H9 (cell line): ENCODE data around the gene FOXP4. TPM values are rescaled to one million over a fixed set of nuclear protein-coding genes. Genes with fewer than 3 reads are reported as not detected.

ENCODE experiments used
- DNase-seq: peaks from one replicate; pipeline ENCODE4 v3.0.0-alpha.2; 2017
- H2AFZ ChIP-seq: one replicate; pipeline ENCODE4 v1.6.1; 2013; ENCODE audit warnings: mild to moderate bottlenecking, low read length, control low read depth, moderate library complexity
- H2AK5ac ChIP-seq: 2 replicates; pipeline ENCODE4 v1.6.1; 2013; ENCODE audit warnings: low read length, control low read depth, mixed read lengths; ENCODE audit not compliant: insufficient read length
- H2BK120ac ChIP-seq: one replicate; pipeline ENCODE4 v1.6.1; 2013; ENCODE audit warnings: low read depth, mild to moderate bottlenecking, low read length, control low read depth, inconsistent platforms; ENCODE audit not compliant: poor library complexity, severe bottlenecking
- H2BK12ac ChIP-seq: 2 replicates; pipeline ENCODE4 v1.6.1; 2013; ENCODE audit warnings: low read length, control low read depth, mixed read lengths, low read depth; ENCODE audit not compliant: insufficient read length
- H2BK15ac ChIP-seq: 2 replicates; pipeline ENCODE4 v1.6.1; 2013; ENCODE audit warnings: low read depth, low read length, control low read depth
- H2BK20ac ChIP-seq: one replicate; pipeline ENCODE4 v1.6.1; 2013; ENCODE audit warnings: low read depth, mild to moderate bottlenecking, low read length, control low read depth, inconsistent platforms; ENCODE audit not compliant: poor library complexity, severe bottlenecking
- H2BK5ac ChIP-seq: 2 replicates; pipeline ENCODE4 v1.6.1; 2013; ENCODE audit warnings: low read length, control low read depth, mixed read lengths; ENCODE audit not compliant: insufficient read length
- H3K14ac ChIP-seq: 2 replicates; pipeline ENCODE4 v1.6.1; 2013; ENCODE audit warnings: low read length, control low read depth; ENCODE audit not compliant: insufficient read depth
- H3K18ac ChIP-seq: 2 replicates; pipeline ENCODE4 v1.6.1; 2013; ENCODE audit warnings: low read depth, mild to moderate bottlenecking, mixed read lengths, low read length, control low read depth; ENCODE audit not compliant: insufficient read length
- H3K23ac ChIP-seq: 2 replicates; pipeline ENCODE4 v1.6.1; 2013; ENCODE audit warnings: low read length, control low read depth, mixed read lengths, low read depth; ENCODE audit not compliant: insufficient read length
- H3K23me2 ChIP-seq: 2 replicates; pipeline ENCODE4 v1.6.1; 2013; ENCODE audit warnings: low read depth, mild to moderate bottlenecking, mixed read lengths, low read length, control low read depth; ENCODE audit not compliant: insufficient read length, poor library complexity, severe bottlenecking
- H3K27ac ChIP-seq: 2 replicates; pipeline ENCODE4 v1.5.1; 2013; ENCODE audit warnings: low read length, control low read depth, mixed read lengths, low read depth; ENCODE audit not compliant: insufficient read length
- H3K27me3 ChIP-seq: 2 replicates; pipeline ENCODE4 v1.6.1; 2013; ENCODE audit warnings: low read length, control low read depth, inconsistent platforms; ENCODE audit not compliant: insufficient read depth
- H3K4ac ChIP-seq: 2 replicates; pipeline ENCODE4 v1.6.1; 2013; ENCODE audit warnings: low read depth, mild to moderate bottlenecking, control low read depth, inconsistent platforms, low read length, moderate library complexity
- H3K4me1 ChIP-seq: 2 replicates; pipeline ENCODE4 v1.6.1; 2013; ENCODE audit warnings: low read length, control low read depth, inconsistent platforms; ENCODE audit not compliant: insufficient read depth
- H3K4me2 ChIP-seq: 2 replicates; pipeline ENCODE4 v1.6.1; 2013; ENCODE audit warnings: low read length, control low read depth, mixed read lengths; ENCODE audit not compliant: insufficient read length, insufficient read depth
- H3K56ac ChIP-seq: 2 replicates; pipeline ENCODE4 v1.6.1; 2013; ENCODE audit warnings: low read depth, mild to moderate bottlenecking, mixed read lengths, low read length, control low read depth; ENCODE audit not compliant: insufficient read length
- H3K79me1 ChIP-seq: 2 replicates; pipeline ENCODE4 v1.6.1; 2013; ENCODE audit warnings: low read depth, mild to moderate bottlenecking, moderate library complexity, low read length, control low read depth, inconsistent platforms; ENCODE audit not compliant: insufficient read depth, poor library complexity, severe bottlenecking
- H3K79me2 ChIP-seq: 2 replicates; pipeline ENCODE4 v1.6.1; 2013; ENCODE audit warnings: low read length, control low read depth, inconsistent platforms; ENCODE audit not compliant: insufficient read depth
- H3K9ac ChIP-seq: 2 replicates; pipeline ENCODE4 v1.6.1; 2013; ENCODE audit warnings: low read length, control low read depth, mixed read lengths; ENCODE audit not compliant: insufficient read length; ENCODE audit errors: extremely low read depth
- H3K9me3 ChIP-seq: one replicate; pipeline ENCODE4 v1.6.1; 2013; ENCODE audit warnings: low read depth, low read length, inconsistent platforms; ENCODE audit not compliant: control insufficient read depth
- H3T11ph ChIP-seq: one replicate; pipeline ENCODE4 v1.6.1; 2013; ENCODE audit warnings: mild to moderate bottlenecking, low read length, control low read depth, inconsistent platforms
- H4K20me1 ChIP-seq: one replicate; pipeline ENCODE4 v1.6.1; 2013; ENCODE audit not compliant: control insufficient read depth, insufficient read length, insufficient read depth
- H4K5ac ChIP-seq: 2 replicates; pipeline ENCODE4 v1.6.1; 2013; ENCODE audit warnings: low read depth, mild to moderate bottlenecking, mixed read lengths, low read length, control low read depth; ENCODE audit not compliant: insufficient read length
- H4K8ac ChIP-seq: replicated peaks from 2 replicates; pipeline ENCODE4 v1.6.1; 2013; ENCODE audit warnings: low read length, control low read depth, mixed read lengths, low read depth; ENCODE audit not compliant: insufficient read length
- H4K91ac ChIP-seq: 2 replicates; pipeline ENCODE4 v1.6.1; 2013; ENCODE audit warnings: low read depth, mild to moderate bottlenecking, moderate library complexity, mixed read lengths, low read length, control low read depth; ENCODE audit not compliant: insufficient read length
- H3K27ac Mint-ChIP-seq, 3 experiments: 2 replicates in 2 of 3; 3 replicates in 1 of 3; pipeline ENCODE4 v1.8.0; 2020 to 2021; ENCODE audit warnings: mixed read lengths in 3 of 3, mild to moderate bottlenecking in 1 of 3, moderate library complexity in 1 of 3
- H3K27me3 Mint-ChIP-seq: 2 replicates; pipeline ENCODE4 v1.8.0; 2021; ENCODE audit warnings: low read depth, mild to moderate bottlenecking, moderate library complexity, mixed read lengths
- H3K36me3 Mint-ChIP-seq, 3 experiments: 2 replicates in 2 of 3; 3 replicates in 1 of 3; pipeline ENCODE4 v1.8.0; 2020 to 2021; ENCODE audit warnings: low read depth in 3 of 3, mixed read lengths in 3 of 3; ENCODE audit not compliant: insufficient read depth in 1 of 3
- H3K4me1 Mint-ChIP-seq, 2 experiments: 2 replicates each; pipeline ENCODE4 v1.8.0; 2020; ENCODE audit warnings: mixed read lengths in 2 of 2
- H3K4me3 Mint-ChIP-seq, 2 experiments: 2 replicates in 1 of 2; 3 replicates in 1 of 2; pipeline ENCODE4 v1.8.0; 2020 to 2021; ENCODE audit warnings: mild to moderate bottlenecking in 2 of 2, mixed read lengths in 2 of 2, moderate library complexity in 1 of 2
- H3K9me3 Mint-ChIP-seq, 2 experiments: 2 replicates in 1 of 2; 3 replicates in 1 of 2; pipeline ENCODE4 v1.8.0; 2020; ENCODE audit warnings: mild to moderate bottlenecking in 2 of 2, mixed read lengths in 2 of 2, moderate library complexity in 1 of 2
- CTCF ChIP-seq: fragments of 200-600 bp; sonication (generic); conservative IDR thresholded peaks from 3 replicates; pipeline ENCODE4 v1.8.0; 2021; ENCODE audit warnings: antibody characterized with exemption, mild to moderate bottlenecking
- WGBS: extraction: QIAGEN DNeasy Blood & Tissue Kit; methylation state at CpG from one replicate; pipeline ENCODE4 v1.1.7; 2013; ENCODE audit warnings: missing lambda C conversion rate, low lambda C conversion rate, mixed read lengths; ENCODE audit not compliant: insufficient read length; ENCODE audit errors: extremely low coverage; 5-methylcytosine and 5-hydroxymethylcytosine counted together
- total RNA-seq: library from RNA; stranded (reverse); gene quantifications from 2 replicates; pipeline ENCODE4 v1.2.1, GENCODE V29; 2021

The FOXP4 gene
- total RNA-seq, 1 experiment from 2014 or later = 18.2 TPM

GRCh38 chr6:41502566-41502916, 43.6 kb upstream of the FOXP4 start:
- H4K20me1 ChIP-seq = no peaks in the 10 kb centered on the region
- no peak overlapping the region for H3K9ac ChIP-seq
- no peak overlapping the region for H2BK20ac ChIP-seq
- no peak overlapping the region for H3K23ac ChIP-seq
- 0 out of 2 replicates have a peak overlapping the region, but pooled peaks have one; percentile 70 for H3K14ac ChIP-seq
- Mint-ChIP-seq H3K27ac (no peak overlapping the region), H3K9me3 (peaks cover 0 to 2% of the 10 kb centered on the region in 2 experiments; a peak in 1 of 5 replicates), H3K4me1 (peaks cover 32 to 34% of the 10 kb centered on the region in 2 experiments), H3K27me3 (peaks cover 94% of the 10 kb centered on the region), H3K36me3 (no peaks in the 10 kb centered on the region), H3K4me3 (peak overlapping the region; percentile 56 to 77; a peak in 1 of 5 replicates)
- H3K79me2 ChIP-seq = no peaks in the 10 kb centered on the region
- no peak overlapping the region for H2BK15ac ChIP-seq
- no peak overlapping the region for H3K27ac ChIP-seq
- H3K4me1 ChIP-seq = peaks cover 2% of the 10 kb centered on the region; the same call in 1 of the 2 replicates
- no peak overlapping the region for H4K8ac ChIP-seq
- H3K56ac ChIP-seq = no peak overlapping the region
- no peak overlapping the region for H2BK12ac ChIP-seq
- H3K9me3 ChIP-seq = no peaks in the 10 kb centered on the region
- H2AFZ ChIP-seq = no peak overlapping the region
- no peak overlapping the region for H2AK5ac ChIP-seq
- H3K79me1 ChIP-seq = no peaks in the 10 kb centered on the region
- H4K5ac ChIP-seq = no peak overlapping the region
- H3K4ac ChIP-seq = no peak overlapping the region
- H4K91ac ChIP-seq = no peak overlapping the region
- H3K4me2 ChIP-seq = peak overlapping the region; percentile 64
- no peak for TF ChIP-seq CTCF
- H2BK120ac ChIP-seq = no peak overlapping the region
- H3T11ph ChIP-seq = no peak overlapping the region
- no peak overlapping the region for H3K18ac ChIP-seq
- no peak for DNase-seq
- H3K23me2 ChIP-seq = peaks cover 22% of the 10 kb centered on the region
- H2BK5ac ChIP-seq = no peak overlapping the region
- peaks cover 37% of the 10 kb centered on the region for H3K27me3 ChIP-seq
- WGBS = no CpG with 5 or more reads among the region's 5 CpGs
